Breast epithelium (tissue), 3 donors: ENCODE measurements around the gene KRTAP9-7.

Source experiments
- CTCF ChIP-seq, 3 donors: fragments of 450-650 bp; IDR thresholded peaks; one replicate each; pipeline ENCODE4 v1.5.1; 2016 to 2017; ENCODE audit warnings: antibody characterized with exemption in 3 of 3, mild to moderate bottlenecking in 3 of 3, moderate library complexity in 3 of 3
- POLR2AphosphoS5 ChIP-seq, 3 donors: sonication (generic); formaldehyde crosslinking; IDR thresholded peaks; one replicate each; pipeline ENCODE4 v1.6.1; 2017; ENCODE audit warnings: antibody characterized with exemption in 3 of 3

DNA sequence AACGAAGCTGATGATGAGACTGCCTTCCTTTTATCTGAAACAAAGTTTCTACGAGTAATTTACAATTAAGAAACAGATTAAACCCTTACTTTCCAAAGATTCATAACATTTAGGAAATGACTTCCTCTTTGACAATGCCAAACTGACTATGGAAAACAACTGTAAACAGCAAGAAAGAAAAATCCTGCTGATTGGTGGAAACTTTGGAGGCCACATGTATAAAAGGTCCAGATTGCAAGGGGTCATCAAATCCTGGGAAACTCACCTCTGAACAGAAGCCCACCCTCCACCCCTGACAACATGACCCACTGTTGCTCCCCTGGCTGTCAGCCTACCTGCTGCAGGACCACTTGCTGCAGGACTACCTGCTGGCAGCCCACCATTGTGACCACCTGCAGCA lies 10.4 kb upstream of the KRTAP9-7 start, which contains the start of gene KRTAP9-6:
- TF ChIP-seq CTCF (IDR thresholded peaks at IDR 0.05) (no peak), POLR2AphosphoS5 (IDR thresholded peaks at IDR 0.05) (no peak)
